HepG2 (cell line): Measurements from ENCODE around the gene LDLRAD4. TPM values are rescaled to one million over a fixed set of nuclear protein-coding genes. Genes with fewer than 3 reads are reported as not detected.

ENCODE experiments used
- ATRX ChIP-seq: sonication (generic); formaldehyde crosslinking; IDR thresholded peaks from 2 replicates; pipeline ENCODE4 v1.4.0; 2020; ENCODE audit warnings: missing genetic modification reagents, borderline replicate concordance
- BCL3 ChIP-seq: sonication (generic); formaldehyde crosslinking; IDR thresholded peaks from 2 replicates; pipeline ENCODE4 v1.5.1; 2020; ENCODE audit warnings: mild to moderate bottlenecking, missing genetic modification reagents, moderate library complexity
- CEBPB ChIP-seq: IDR thresholded peaks from 2 replicates; pipeline ENCODE4 v1.6.1; 2011; ENCODE audit warnings: low read depth, low read length, improper control_type of control experiment, borderline replicate concordance
- CREM ChIP-seq, 2 experiments: sonication (generic) in 1 of 2; formaldehyde crosslinking in 1 of 2; IDR thresholded peaks; 2 replicates each; pipeline versions ENCODE4 v1.4.0 to v1.6.1; 2016 to 2020; ENCODE audit warnings: antibody characterized with exemption in 1 of 2, mild to moderate bottlenecking in 1 of 2, missing genetic modification reagents in 1 of 2
- ESRRA ChIP-seq: sonication (generic); formaldehyde crosslinking; IDR thresholded peaks from 2 replicates; pipeline ENCODE4 v1.5.1; 2020; ENCODE audit warnings: mild to moderate bottlenecking, low read depth, missing genetic modification reagents
- ETV6 ChIP-seq: sonication (generic); formaldehyde crosslinking; conservative IDR thresholded peaks from 2 replicates; pipeline ENCODE4 v1.4.0; 2020; ENCODE audit warnings: missing genetic modification reagents
- HCFC1 ChIP-seq: fragments of 150-350 bp; IDR thresholded peaks from 2 replicates; pipeline ENCODE4 v1.6.1; 2014; ENCODE audit warnings: low read depth, low read length
- HNRNPL ChIP-seq: fragments of 200-400 bp; formaldehyde crosslinking; IDR thresholded peaks from 2 replicates; pipeline ENCODE4 v1.6.1; 2017; ENCODE audit warnings: mild to moderate bottlenecking, low read depth, low read length
- HOXD1 ChIP-seq: sonication (generic); formaldehyde crosslinking; IDR thresholded peaks from 2 replicates; pipeline ENCODE4 v1.5.0; 2020; ENCODE audit warnings: missing genetic modification reagents
- MZF1 ChIP-seq: sonication (generic); formaldehyde crosslinking; IDR thresholded peaks from 2 replicates; pipeline ENCODE4 v1.8.1; 2023; ENCODE audit warnings: mild to moderate bottlenecking, missing genetic modification reagents, borderline replicate concordance
- PAXIP1 ChIP-seq: sonication (generic); formaldehyde crosslinking; conservative IDR thresholded peaks from 2 replicates; pipeline ENCODE4 v1.4.0; 2020; ENCODE audit warnings: mild to moderate bottlenecking, missing genetic modification reagents, moderate library complexity
- PBX3 ChIP-seq: sonication (generic); formaldehyde crosslinking; IDR thresholded peaks from 2 replicates; pipeline ENCODE4 v1.8.1; 2023; ENCODE audit warnings: missing genetic modification reagents, inconsistent platforms, borderline replicate concordance
- PHF21A ChIP-seq: sonication (generic); formaldehyde crosslinking; IDR thresholded peaks from 2 replicates; pipeline ENCODE4 v1.5.0; 2020; ENCODE audit warnings: mild to moderate bottlenecking, missing genetic modification reagents
- POLR2A ChIP-seq, 2 experiments: IDR thresholded peaks; 2 replicates each; pipeline ENCODE4 v1.6.1; 2011; ENCODE audit warnings: low read depth in 2 of 2, low read length in 2 of 2, mild to moderate bottlenecking in 1 of 2, moderate library complexity in 1 of 2; ENCODE audit not compliant: insufficient read depth in 1 of 2
- RELA ChIP-seq: sonication (generic); formaldehyde crosslinking; IDR thresholded peaks from 2 replicates; pipeline ENCODE4 v1.4.0; 2020; ENCODE audit warnings: missing genetic modification reagents
- SETDB1 ChIP-seq: sonication (generic); formaldehyde crosslinking; IDR thresholded peaks from 2 replicates; pipeline ENCODE4 v1.5.1; 2020; ENCODE audit warnings: missing genetic modification reagents, mild to moderate bottlenecking, borderline replicate concordance
- SIX1 ChIP-seq: sonication (generic); formaldehyde crosslinking; IDR thresholded peaks from 2 replicates; pipeline ENCODE4 v1.4.0; 2020; ENCODE audit warnings: missing genetic modification reagents, borderline replicate concordance
- SKI ChIP-seq: fragments of 450-650 bp; IDR thresholded peaks from one replicate; pipeline ENCODE4 v1.6.1; 2018; ENCODE audit warnings: mild to moderate bottlenecking; ENCODE audit not compliant: partially characterized antibody
- STAT5B ChIP-seq: sonication (generic); formaldehyde crosslinking; IDR thresholded peaks from 2 replicates; pipeline ENCODE4 v1.4.0; 2020; ENCODE audit warnings: missing genetic modification reagents
- ZC3H13 ChIP-seq: sonication (generic); formaldehyde crosslinking; IDR thresholded peaks from 2 replicates; pipeline ENCODE4 v1.8.1; 2023; ENCODE audit warnings: mild to moderate bottlenecking, missing genetic modification reagents, moderate library complexity
- ZNF10 ChIP-seq: sonication (generic); formaldehyde crosslinking; IDR thresholded peaks from 2 replicates; pipeline ENCODE4 v1.4.0; 2020; ENCODE audit warnings: mild to moderate bottlenecking, low read depth, missing genetic modification reagents, borderline replicate concordance
- ZNF124 ChIP-seq: sonication (generic); formaldehyde crosslinking; IDR thresholded peaks from 2 replicates; pipeline ENCODE4 v1.4.0; 2020; ENCODE audit warnings: missing genetic modification reagents
- ZNF484 ChIP-seq: sonication (generic); formaldehyde crosslinking; IDR thresholded peaks from 2 replicates; pipeline ENCODE4 v1.5.1; 2020; ENCODE audit warnings: mild to moderate bottlenecking, low read depth, missing genetic modification reagents, borderline replicate concordance
- ZNF790 ChIP-seq: sonication (generic); formaldehyde crosslinking; IDR thresholded peaks from 2 replicates; pipeline ENCODE4 v1.8.0; 2022; ENCODE audit warnings: missing genetic modification reagents, mild to moderate bottlenecking, borderline replicate concordance
- ZSCAN30 ChIP-seq: sonication (generic); formaldehyde crosslinking; IDR thresholded peaks from 2 replicates; pipeline ENCODE4 v1.5.0; 2020; ENCODE audit warnings: mild to moderate bottlenecking, missing genetic modification reagents
- polyA plus RNA-seq, 8 experiments: library from polyadenylated mRNA; depleted of rRNA in 3 of 8; stranded (reverse) in 7 of 8; unstranded in 1 of 8; fragments of >200 nt; fragmentation: Illumina TruSeq in 4 of 8; extraction: Trizol in 4 of 8; gene quantifications; 2 replicates each; pipeline versions ENCODE4 v1.2.1 to v1.2.3, GENCODE V29; 2011 to 2016; ENCODE audit warnings: low read depth in 4 of 8, missing spikeins in 1 of 8, mixed read lengths in 1 of 8; ENCODE audit not compliant: insufficient read depth in 1 of 8
- total RNA-seq, 5 experiments: library from RNA; depleted of rRNA; stranded (reverse); fragments of >200 nt; fragmentation: Illumina TruSeq; extraction: Trizol; gene quantifications; 2 replicates each; pipeline ENCODE4 v1.2.3, GENCODE V29; 2016; ENCODE audit warnings: low read depth in 1 of 5

Gene LDLRAD4
- total and polyA plus RNA-seq, 2 of the 13 experiments (the other 11 are each of a cell fraction or from before 2014, with no cell fraction given): 13.6 to 20.9 TPM

DNA sequence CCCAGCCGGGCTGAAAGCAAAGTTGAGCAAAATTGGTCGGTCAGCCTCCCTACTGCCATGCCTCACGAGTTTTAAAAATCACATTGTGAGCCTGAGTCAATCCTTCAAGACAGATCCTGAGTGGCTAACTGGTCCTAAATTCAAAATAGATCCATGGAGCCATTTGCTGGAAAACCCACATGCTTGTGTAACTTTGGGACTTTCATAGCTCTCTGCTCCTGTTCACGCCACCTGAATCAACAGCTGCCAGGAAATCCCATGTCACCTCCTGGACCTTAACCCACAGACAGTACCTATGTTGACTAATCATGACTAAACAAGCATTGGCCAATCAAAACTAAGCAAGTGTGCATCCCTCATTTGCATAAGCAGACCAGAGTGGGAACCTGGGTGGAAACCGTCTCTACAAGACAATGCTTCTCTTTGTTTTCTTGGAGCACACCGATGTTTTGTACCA lies 42.8 kb upstream of the LDLRAD4 start (continued):
- no peak for TF ChIP-seq PBX3
- TF ChIP-seq RELA (CRISPR knock-in tag): no peak
- peak; percentile 57 to 58; a peak in 3 of 4 replicates for TF ChIP-seq POLR2A (IDR thresholded peaks at IDR 0.05; ENCODE audit: insufficient read depth in 1 of 2, low read depth in 2 of 2, low read length in 2 of 2)
- TF ChIP-seq MZF1: no peak
- peak; percentile 84 for TF ChIP-seq CEBPB
- TF ChIP-seq PHF21A (CRISPR knock-in tag): peak; percentile 70
- TF ChIP-seq ZC3H13: no peak
- TF ChIP-seq ZNF790 (CRISPR knock-in tag): no peak; the same call in 1 of the 2 replicates
- TF ChIP-seq SETDB1 (CRISPR knock-in tag): no peak
- TF ChIP-seq SIX1 (CRISPR knock-in tag): peak; percentile 45; the same call in 1 of the 2 replicates
- peak; percentile 82 for TF ChIP-seq CREM (IDR thresholded peaks at IDR 0.05)
- no peak for TF ChIP-seq CREM (CRISPR knock-in tag; IDR thresholded peaks at IDR 0.05)
- TF ChIP-seq PAXIP1 (CRISPR knock-in tag): peak; percentile 92
- TF ChIP-seq HNRNPL: no peak
- no peak for TF ChIP-seq ATRX (CRISPR knock-in tag)
- TF ChIP-seq ZNF484: no peak
- no peak for TF ChIP-seq ETV6 (CRISPR knock-in tag)
- no peak for TF ChIP-seq ZNF10 (CRISPR knock-in tag)
- peak; percentile 33; the same call in 1 of the 2 replicates for TF ChIP-seq ESRRA (CRISPR knock-in tag)
- no peak for TF ChIP-seq ZSCAN30 (CRISPR knock-in tag)
- TF ChIP-seq SKI: peak; percentile 92
- no peak for TF ChIP-seq HOXD1 (CRISPR knock-in tag)
- 0 out of 2 replicates have a peak, but pooled peaks have one; percentile 23 for TF ChIP-seq BCL3 (CRISPR knock-in tag)
- no peak for TF ChIP-seq ZNF124 (CRISPR knock-in tag)
- TF ChIP-seq HCFC1: no peak
- no peak for TF ChIP-seq STAT5B (CRISPR knock-in tag)
